GM19238 (cell line): Measurements from ENCODE around the gene SYPL2.

ENCODE experiments used
- DNase-seq: peaks from one replicate; pipeline ENCODE4 v3.0.0; 2011; ENCODE audit warnings: low spot score; ENCODE audit not compliant: insufficient read length

Gene SYPL2

DNA sequence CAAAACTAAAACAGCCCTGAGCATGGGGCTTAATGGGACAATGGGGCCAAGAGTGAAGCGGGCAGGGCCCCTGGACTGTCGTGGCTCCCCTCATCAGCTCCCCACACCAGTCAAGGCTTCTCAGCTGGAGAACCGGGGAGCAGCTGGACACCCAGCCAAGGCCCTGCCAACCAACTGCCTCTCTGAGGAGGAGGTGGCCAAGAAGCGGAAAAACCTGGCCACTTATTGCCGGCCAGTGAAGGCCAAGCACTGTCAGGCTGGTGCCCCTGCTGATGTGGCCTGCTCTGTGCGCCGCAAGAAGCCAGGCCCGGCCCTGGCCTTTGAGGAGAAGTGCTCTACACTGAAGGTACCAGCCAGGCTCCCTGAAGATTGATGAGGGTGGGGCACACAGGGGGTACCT, 25.0 kb downstream of the SYPL2 start:
- DNase-seq, result no peak

DNA sequence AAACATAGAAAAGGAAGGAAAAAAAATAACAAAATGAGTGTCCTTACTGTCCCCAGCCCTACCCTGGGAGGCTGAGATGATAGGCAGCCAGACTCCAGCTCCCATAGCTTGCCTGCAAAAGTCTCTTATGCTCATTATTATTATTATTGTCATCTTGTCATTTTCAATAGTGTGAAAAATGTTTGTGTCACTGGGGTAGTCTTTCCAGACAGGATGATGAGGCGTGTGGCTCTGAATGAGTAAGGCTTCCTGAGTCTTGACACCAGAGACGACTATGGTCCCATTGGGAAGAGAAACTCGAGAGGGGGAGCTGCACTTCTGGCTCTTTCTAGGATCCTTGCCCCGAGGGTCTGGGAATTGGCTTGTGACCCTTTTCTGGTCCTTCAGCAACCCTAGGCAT, 26.4 kb downstream of the SYPL2 start:
- no peak for DNase-seq

DNA sequence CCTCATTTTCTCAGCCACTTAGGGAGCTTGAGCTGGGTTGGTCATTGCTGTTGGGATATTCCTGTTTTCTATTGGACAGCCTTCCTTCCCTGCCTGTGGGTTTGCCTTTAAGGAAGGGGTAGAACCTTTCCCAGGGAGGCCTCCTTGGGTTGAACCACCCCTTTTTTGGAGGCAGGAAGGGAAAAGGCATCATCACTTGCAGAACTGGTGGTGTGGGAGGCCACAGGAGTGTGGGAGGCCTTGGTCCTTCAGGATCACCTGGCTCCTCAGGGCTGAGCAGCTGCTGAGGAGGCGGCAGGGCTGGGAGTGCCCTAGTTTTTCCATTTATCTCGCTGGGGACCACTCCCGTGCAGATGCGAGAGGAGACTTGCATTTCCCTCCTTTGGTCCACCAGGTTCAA, 26.9 kb downstream of the SYPL2 start:
- no peak for DNase-seq

DNA sequence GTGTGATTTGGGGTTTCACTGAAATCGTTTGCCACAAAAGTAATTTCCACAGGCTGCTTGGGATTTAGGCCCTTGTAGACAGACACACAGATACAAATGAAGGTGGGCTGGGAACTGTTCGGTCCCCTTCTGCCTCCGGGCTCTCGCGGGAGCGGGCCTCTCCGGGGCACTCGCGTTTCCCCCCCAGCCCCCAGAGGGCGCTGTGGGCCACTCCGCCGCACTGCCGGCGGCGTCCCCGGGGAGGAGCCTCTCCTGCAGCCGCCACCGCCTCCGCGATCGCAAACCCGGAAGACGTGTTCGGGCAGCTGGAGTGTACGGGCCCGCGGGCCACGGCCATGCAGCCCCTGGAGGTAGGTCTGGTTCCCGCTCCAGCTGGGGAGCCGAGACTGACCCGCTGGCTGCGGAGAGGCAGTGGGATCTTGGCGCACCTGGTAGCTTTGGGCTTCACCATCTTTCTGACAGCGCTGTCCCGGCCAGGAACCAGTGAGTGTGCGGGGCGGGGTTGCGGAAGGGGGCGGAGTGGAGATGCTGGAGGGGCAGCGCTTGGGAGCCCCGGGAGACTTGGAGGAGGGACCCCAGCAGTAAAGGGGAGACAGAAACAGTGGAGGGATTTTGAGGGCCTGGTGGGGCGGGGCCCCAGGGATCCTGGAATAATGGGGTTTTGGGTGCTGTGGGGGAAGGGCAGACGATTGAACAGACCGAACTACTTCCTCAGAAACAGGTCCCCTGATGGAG, 27.6 kb downstream of the SYPL2 start, which contains the start of gene CYB561D1:
Gene CYB561D1, plus strand, starts transcription at position 290 of the 735 bp plus-strand sequence. Its CDS starts 46 bp downstream, at position 336.
- DNase-seq, result peak; percentile 94

DNA sequence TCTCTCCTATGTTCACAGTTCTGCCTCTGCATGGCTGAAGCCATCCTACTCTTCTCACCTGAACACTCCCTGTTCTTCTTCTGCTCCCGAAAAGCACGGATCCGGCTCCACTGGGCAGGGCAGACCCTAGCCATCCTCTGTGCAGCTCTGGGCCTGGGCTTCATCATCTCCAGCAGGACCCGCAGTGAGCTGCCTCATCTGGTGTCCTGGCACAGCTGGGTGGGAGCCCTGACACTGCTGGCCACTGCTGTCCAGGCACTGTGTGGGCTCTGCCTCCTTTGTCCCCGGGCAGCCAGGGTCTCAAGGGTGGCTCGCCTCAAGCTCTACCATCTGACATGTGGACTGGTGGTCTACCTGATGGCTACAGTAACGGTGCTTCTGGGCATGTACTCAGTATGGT, 29.4 kb downstream of the SYPL2 start:
- DNase-seq, result no peak

DNA sequence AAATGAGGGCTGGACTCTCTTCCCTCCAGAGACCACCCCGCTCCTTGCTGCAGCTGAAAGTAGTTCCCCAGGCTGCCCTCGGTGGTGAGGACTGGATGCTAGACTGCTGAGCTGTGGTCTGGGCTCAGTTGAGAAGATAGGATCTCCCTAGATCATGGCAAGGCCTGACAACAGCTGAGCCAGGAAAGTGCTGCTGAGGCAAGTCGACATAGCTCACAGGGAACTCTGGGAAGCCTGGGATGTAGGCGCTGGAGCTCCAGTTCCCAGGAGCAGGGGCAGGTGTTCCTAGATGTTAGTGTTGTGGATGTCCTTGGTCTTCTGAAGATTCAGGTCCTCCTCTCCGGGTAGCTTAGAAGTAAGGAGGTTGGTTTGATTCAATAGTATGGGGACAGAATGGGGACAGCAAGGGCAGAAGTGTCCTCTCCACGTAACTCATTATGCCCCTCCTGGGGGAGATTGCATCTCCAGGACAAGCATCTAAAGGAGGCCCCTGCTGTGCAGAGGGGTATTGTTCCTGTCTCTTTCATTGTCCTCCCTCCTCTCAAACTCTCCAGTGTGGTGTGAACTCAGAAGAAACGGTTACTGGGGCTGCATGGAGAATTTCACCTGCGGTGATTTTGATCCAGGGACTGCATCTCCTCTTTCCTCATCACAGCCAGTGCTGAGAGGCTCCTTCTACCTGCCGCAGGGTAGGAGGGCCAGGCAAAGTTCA, 31.3 kb downstream of the SYPL2 start:
- no peak for DNase-seq

DNA sequence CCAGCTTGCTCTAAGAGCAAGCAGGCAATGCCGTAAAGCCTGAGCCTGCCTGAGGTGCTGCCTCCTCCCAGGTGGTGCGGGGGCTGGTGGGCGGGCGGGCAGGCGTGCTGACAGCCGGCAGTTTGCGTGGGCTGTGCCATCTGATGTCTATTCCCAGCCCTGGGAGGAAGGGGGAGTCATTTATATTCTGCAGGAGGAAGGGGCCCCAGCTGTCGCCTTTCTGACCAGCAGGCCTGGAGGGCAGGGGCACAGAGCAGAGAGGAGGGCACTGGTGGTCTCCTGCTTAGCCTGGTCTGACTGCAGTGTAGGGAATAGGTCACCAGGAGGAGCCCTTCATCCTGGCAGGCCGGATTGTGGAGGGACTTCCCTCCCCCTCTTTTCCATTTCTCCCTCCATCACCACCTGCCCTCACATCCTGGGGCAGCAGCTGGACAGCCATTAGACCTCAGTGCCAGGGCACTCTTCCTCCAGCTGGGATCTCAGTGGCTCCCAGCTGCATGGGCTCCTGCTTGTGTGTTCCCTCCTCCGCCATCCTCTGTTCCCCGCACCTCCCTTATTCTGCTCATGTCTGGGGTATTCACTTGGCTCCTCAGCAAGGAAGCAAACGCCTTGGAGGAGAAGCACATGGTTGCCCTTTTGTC, 31.9 kb downstream of the SYPL2 start:
- no peak for DNase-seq

DNA sequence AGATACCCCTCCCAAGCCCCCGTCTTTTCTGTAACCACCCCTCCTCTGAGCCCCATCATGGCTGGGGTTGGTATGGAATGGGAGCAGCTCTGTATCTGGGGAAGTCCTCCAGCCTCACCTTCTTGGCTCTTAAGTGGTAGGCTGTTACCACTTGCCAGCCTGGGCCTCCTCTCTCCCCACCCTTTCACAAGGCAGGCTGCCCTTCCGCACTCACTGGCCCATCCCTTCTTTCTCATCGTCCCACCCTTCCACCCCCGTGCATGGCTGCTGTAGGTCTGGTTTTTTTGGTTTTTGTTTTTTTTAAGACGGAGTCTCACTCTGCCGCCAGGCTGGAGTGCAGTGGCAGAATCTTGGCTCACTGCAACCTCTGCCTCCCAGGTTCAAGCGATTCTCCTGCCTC, 32.7 kb downstream of the SYPL2 start:
- no peak for DNase-seq

DNA sequence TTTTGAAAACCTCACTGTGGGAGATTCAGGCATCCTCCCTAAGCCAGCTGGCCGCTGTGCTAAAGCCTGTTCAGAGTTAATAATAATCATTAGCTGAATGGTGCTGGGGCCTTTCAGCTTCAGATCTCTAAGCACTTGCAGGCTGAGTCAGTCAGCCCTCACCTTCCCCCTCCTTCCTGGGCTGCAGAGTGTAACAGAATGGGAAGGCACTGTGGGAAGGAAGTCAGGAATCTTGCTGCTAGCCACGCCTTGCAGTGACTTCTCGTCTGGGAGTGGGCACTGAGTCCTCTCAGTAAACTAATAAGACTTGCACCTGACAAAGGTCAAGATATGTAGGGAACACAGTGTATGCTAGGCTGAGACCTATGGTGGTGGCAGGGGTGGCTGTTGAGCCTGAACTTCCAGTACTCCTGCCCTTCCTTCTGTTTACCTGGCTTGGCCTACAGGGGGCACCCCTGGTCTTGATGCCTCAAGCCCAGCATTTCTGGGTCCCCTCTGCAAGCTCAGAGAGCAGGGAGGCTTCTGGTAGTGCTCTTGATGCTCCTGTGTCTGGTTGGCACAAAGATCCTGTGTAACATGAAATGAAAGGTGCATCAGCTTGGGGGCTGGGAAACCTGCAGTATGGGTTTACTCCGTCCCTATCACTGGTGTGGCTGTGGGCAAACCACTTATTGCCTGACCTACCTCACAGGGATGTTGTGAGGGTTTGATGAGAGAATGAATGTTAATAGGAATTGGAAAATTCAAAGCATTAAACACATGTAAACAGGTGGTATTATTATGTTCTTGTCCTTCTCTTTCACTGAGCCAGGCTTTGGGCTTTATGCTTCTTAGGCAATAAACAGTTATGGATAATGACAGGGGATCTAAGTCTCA, 33.6 kb downstream of the SYPL2 start:
- no peak for DNase-seq

DNA sequence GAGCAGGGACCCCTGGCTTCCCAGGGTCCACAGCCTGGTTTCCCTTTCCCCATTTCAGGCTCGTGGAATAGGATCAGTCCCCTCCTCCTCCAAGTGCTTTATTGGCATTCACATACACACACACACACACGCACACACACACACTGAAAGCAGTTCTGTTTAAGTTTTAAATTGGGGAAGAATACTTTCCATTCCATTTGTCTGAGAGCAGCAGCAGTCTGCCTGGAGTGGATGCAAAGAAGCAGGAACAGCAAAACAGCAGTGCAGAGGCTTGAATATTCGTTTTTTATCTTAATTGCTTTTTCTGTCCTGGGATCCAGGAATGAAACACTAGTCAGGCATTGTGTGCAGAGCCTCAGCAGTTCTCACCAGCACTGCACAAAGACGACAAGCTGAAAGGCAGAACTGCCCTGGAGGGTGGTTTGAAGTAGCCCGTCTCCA, 34.6 kb downstream of the SYPL2 start:
- no peak for DNase-seq

DNA sequence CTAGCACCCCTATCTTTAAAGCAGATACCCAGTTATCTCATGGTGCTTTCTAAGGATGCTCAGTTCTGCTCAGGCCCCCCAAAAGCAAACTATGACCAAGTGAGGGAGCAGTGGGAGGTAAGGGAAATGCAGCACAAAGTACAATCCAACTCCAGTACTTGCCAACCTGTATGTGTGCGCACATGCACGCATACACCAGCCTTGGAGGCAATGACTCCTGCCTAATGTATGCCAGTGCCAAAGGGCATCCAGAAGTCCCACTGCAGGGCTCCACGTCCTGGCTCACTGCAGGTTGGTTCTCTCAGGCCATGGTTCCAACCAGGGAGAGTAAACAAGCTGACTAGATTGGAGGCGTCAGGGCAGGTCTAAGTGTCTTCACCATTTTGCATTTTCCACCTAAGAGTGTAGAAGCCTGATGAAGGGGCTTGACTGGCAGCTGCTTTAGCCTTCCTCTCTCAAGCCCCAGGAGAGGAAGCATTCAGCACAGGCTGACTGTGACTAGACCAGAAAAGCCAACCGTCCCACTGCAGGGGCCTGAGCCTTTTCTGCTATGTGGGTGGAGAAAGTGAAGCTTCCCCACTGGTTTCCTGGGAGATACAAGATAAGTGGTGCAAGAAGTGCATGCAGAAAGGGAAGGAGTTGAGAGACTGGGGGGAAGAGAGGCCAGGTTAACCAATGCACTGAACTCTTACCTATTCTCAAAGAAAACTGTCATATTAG, 35.5 kb downstream of the SYPL2 start:
- DNase-seq, result no peak

DNA sequence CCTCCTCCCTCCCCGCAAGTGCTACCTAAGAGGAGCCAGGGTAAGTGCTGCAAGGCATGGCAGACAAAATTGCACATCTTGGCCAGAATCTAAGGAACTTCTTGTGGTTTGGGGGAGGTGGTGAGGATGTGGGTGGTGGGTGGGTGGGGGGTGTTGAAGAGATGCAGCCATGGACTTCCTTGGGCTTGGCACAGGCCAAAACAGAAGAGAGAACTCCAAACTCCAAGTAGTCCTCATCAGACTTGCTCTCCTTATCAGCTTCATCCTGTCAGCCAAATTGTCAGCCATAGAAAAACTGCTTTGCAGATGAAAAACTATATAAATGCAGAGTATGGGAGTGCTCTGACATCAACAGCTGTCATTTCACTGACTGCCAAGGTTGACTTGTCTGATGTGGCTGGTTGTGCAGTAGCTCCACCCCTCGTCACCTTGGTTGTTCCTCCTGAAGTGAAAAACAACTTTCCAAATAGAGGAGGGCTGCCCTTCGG, 36.1 kb downstream of the SYPL2 start:
- DNase-seq, result no peak

DNA sequence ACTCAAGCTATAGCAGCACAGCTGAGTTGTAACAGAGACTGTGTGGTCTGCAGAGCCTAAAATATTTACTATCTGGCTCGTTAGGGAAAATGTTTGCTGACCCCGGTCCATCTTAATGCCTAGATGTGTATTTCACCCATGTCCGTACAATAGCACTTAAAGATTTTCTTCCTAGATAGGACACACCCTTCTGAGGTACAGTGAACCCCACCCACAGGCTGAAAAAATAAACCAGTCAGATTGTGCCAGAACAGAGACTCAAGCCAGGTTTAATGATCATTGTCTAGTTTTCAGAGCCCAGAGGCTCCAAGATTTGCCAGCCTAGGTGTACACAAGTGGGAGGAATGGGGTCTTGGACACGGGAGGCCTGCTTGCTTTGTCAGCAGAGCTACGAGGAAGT, 37.6 kb downstream of the SYPL2 start:
- no peak for DNase-seq

DNA sequence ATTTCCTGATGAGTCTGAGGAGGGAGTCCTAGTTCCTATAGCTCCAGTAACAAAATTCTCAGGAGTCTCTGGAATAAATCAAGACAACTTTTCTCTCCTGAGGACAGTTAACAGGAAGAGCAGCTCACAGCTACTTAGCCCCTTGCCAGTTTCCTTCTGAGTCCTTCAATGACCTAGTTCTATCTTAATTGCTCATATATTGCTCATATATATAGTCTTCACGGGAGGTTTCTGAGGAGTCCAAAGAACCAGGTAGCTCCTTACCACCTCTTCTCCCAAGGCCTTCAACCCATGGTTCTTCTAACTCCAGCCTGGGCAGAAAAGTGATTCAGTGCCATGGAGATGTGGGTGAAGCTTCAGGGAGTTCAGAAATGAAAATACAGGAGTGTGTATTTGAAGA, 38.6 kb downstream of the SYPL2 start:
- DNase-seq, result no peak

DNA sequence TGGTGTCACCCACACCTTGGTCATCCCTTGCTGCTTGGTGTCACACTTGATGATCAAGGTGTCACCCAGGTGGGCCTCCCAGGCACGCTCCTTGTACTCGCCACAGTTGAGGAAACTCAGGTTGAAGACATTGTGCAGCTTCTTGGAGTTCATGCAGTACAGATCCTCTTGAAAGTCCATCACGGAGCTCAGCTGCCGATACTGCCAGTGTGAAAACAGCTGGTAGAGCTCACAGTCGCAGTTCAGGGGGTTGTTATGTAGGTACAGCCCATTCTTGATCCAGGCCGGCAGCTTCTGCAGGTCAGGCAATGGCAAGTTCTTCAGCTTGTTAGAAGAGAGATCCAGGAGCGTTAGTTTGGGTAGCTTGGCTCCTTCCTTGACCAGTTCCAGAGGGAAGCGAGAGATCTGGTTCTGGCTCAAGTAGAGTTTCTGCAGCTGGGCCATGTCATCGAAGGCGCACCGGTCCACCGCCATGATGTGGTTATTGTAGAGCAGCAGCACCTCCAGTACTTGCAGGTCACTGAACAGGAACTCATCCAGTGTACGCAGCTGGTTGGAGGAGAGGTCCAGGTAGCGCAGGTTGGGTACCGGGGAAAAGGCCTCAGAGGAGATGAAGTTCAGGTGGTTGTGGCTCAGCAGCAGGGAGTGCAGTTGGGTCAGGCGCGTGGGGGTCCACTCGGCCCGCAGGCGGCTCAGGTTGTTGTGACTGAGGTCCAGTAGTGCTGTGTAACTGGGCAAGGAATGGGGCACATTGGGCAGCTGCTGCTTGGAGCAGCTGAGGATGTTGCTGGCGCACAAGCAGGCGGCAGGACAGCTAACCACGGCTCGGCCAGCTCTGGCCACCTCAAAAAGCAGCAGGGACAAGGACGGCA, 41.9 kb downstream of the SYPL2 start:
- no peak for DNase-seq

DNA sequence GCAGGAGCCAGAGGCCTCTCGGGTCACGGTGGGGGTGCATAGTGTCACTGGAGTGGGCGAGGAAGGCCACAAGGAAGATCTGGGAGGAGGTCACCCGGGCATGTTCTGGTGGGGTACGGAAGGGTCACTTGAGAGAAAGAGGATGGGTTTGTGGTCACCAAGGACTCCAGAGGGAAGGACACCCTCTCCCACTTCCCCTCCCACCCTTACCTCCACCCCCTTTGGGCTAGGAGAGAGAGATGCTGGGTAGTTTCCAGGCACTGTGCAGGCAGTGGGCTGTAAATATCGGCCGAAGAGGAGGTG, 42.5 kb downstream of the SYPL2 start:
- no peak for DNase-seq

DNA sequence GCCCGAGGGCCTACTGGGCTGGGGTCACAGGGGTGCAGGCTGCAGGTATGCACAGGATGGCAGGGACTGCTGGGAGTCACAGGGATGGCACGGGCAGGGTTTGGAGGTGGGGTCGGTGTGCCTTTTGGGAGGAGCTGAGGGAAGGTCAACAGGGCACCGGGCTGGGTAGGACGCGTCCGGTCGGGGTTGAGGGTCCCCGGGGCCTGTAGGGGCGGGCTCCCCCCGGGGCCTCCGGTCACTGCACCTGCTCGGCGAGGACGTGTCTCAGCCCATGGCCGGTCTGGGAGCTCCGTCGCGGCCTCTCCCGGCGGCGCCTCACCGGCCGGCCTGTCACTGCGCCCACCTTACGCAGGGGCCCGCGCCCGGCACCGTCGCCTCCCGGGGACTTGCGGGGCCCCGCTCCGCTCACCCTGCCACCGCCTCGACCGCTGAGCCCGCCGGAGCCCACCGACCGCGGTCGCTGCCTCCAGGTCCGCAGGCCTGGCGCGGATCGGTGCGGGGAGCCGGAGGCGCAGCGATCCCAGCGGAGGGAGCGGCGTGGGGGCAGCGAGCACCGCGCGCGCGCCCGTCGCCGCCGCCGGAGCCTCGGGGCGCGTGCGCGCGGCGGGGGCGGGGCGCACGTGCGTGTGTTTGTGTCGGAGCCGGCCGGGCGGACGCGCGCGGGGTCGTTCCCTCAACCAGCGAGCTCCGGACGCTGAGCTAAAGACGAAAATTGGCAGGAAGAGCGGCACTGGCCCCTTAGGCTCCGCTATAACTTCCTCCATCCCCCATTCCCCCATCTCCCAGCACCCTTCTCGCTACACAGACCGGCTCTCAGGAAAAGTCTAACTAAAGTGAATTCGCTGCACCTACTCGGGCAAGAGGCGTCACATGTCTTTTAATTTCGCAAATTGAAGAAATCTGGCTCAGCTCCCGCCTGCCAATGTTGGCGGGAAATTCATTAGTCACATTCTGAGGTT, 43.1 kb downstream of the SYPL2 start, which contains the start of gene AMIGO1:
Gene AMIGO1, minus strand, starts transcription at position 552 of the 959 bp plus-strand sequence. CDS start 815 bp downstream, outside the sequence.
- peak; percentile 74 for DNase-seq

DNA sequence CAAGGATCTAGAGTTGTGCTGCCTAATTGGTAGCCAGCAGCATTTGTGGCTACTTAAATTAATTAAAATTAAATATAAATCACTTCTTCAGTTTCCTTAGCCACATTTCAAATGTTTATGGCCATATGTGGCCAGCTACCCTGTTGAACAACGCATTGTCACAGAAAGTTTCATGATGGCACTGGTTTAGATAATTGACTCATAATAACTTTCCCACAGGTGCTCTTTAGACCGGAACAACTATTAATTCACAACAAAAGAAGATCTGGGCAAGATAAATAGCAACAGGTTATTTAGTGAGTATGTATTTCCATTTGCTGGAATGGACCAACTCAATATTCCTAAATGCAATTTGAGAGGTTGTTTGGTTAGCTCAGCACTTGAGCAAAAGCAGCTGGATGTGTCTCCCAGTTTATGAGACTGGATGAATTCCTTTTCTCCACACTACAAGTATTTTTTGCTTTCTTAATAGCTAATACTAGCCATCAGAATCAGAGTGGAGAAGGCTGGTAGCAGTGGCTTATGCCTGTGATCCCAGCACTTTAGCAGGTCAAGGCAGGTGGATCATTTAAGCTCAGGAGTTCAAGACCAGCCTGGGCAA, 46.9 kb downstream of the SYPL2 start:
- no peak for DNase-seq
